Measurements from ENCODE around the gene LEMD1.

LEMD1 gene

GRCh38 chr1:205451202-205451601 is 29.3 kb upstream of the LEMD1 start:
- ATAC-seq (no peak), DNase-seq (no peak)
- Mint-ChIP-seq H3K4me1 (peaks cover 10% of the 10 kb centered on the region), H3K36me3 (ENCODE audit: low read depth) (no peaks in the 10 kb centered on the region), H3K4me3 (no peak overlapping the region), H3K27ac (no peak overlapping the region), H3K27me3 (peaks cover 47% of the 10 kb centered on the region), H3K9me3 (no peaks in the 10 kb centered on the region)

GRCh38 chr1:205450448-205450847 is 28.6 kb upstream of the LEMD1 start:
- Mint-ChIP-seq H3K27ac (no peak overlapping the region), H3K9me3 (no peaks in the 10 kb centered on the region), H3K4me1 (peaks cover 5% of the 10 kb centered on the region), H3K36me3 (ENCODE audit: low read depth) (no peaks in the 10 kb centered on the region), H3K27me3 (peaks cover 42% of the 10 kb centered on the region), H3K4me3 (no peak overlapping the region)
- DNase-seq (no peak), ATAC-seq (no peak)

GRCh38 chr1:205449750-205450443 is 28.0 kb upstream of the LEMD1 start:
- Mint-ChIP-seq H3K27ac (peak overlapping the region; percentile 11), H3K4me3 (no peak overlapping the region), H3K27me3 (peaks cover 40% of the 10 kb centered on the region), H3K9me3 (no peaks in the 10 kb centered on the region), H3K36me3 (ENCODE audit: low read depth) (no peaks in the 10 kb centered on the region), H3K4me1 (peaks cover 5% of the 10 kb centered on the region)
- DNase-seq (peak; percentile 27), ATAC-seq (peak; percentile 66)

- peak overlapping the region; percentile 11 for H3K27ac Mint-ChIP-seq
- H3K9me3 Mint-ChIP-seq: no peaks in the 10 kb centered on the region
- DNase-seq: no peak
- peaks cover 34% of the 10 kb centered on the region for H3K27me3 Mint-ChIP-seq
- H3K36me3 Mint-ChIP-seq (ENCODE audit: low read depth): no peaks in the 10 kb centered on the region
- no peak overlapping the region for H3K4me3 Mint-ChIP-seq
- peaks cover 5% of the 10 kb centered on the region for H3K4me1 Mint-ChIP-seq
- no peak for ATAC-seq
Measured at GRCh38 chr1:205449254-205449749, 27.4 kb upstream of the LEMD1 start.

GRCh38 chr1:205448540-205449253 is 26.8 kb upstream of the LEMD1 start:
- Mint-ChIP-seq H3K27me3 (peaks cover 28% of the 10 kb centered on the region), H3K27ac (no peak overlapping the region), H3K36me3 (ENCODE audit: low read depth) (no peaks in the 10 kb centered on the region), H3K4me1 (peaks cover 5% of the 10 kb centered on the region), H3K4me3 (no peak overlapping the region), H3K9me3 (no peaks in the 10 kb centered on the region)
- no peak for DNase-seq
- no peak for ATAC-seq

GRCh38 chr1:205447457-205448341 is 25.8 kb upstream of the LEMD1 start:
- H3K9me3 Mint-ChIP-seq: no peaks in the 10 kb centered on the region
- peaks cover 19% of the 10 kb centered on the region for H3K27me3 Mint-ChIP-seq
- H3K4me1 Mint-ChIP-seq: peaks cover 5% of the 10 kb centered on the region
- no peaks in the 10 kb centered on the region for H3K36me3 Mint-ChIP-seq (ENCODE audit: low read depth)
- ATAC-seq: no peak
- DNase-seq: no peak
- no peak overlapping the region for H3K27ac Mint-ChIP-seq
- no peak overlapping the region for H3K4me3 Mint-ChIP-seq

- peaks cover 7% of the 10 kb centered on the region for H3K4me1 Mint-ChIP-seq
- no peak overlapping the region for H3K4me3 Mint-ChIP-seq
- ATAC-seq (no peak), DNase-seq (no peak)
- H3K27me3 Mint-ChIP-seq: peaks cover 13% of the 10 kb centered on the region
- H3K36me3 Mint-ChIP-seq (ENCODE audit: low read depth): no peaks in the 10 kb centered on the region
- no peaks in the 10 kb centered on the region for H3K9me3 Mint-ChIP-seq
- no peak overlapping the region for H3K27ac Mint-ChIP-seq
Measured at GRCh38 chr1:205446828-205447227, 25.0 kb upstream of the LEMD1 start.

GRCh38 chr1:205445646-205445935 is 23.7 kb upstream of the LEMD1 start:
- Mint-ChIP-seq H3K4me3 (no peak overlapping the region), H3K9me3 (no peaks in the 10 kb centered on the region), H3K4me1 (peaks cover 19% of the 10 kb centered on the region), H3K27me3 (peaks cover 2% of the 10 kb centered on the region), H3K27ac (no peak overlapping the region), H3K36me3 (ENCODE audit: low read depth) (no peaks in the 10 kb centered on the region)
- ATAC-seq (no peak), DNase-seq (no peak)

- Mint-ChIP-seq H3K27me3 (no peaks in the 10 kb centered on the region), H3K9me3 (no peaks in the 10 kb centered on the region), H3K36me3 (ENCODE audit: low read depth) (no peaks in the 10 kb centered on the region), H3K4me3 (no peak overlapping the region), H3K27ac (no peak overlapping the region), H3K4me1 (peaks cover 24% of the 10 kb centered on the region)
- DNase-seq (no peak), ATAC-seq (no peak)
Measured at GRCh38 chr1:205444931-205445645, 23.2 kb upstream of the LEMD1 start.

GRCh38 chr1:205444300-205444930 is 22.6 kb upstream of the LEMD1 start:
- Mint-ChIP-seq H3K9me3 (no peaks in the 10 kb centered on the region), H3K4me3 (no peak overlapping the region), H3K36me3 (ENCODE audit: low read depth) (no peaks in the 10 kb centered on the region), H3K27ac (no peak overlapping the region), H3K4me1 (peaks cover 25% of the 10 kb centered on the region), H3K27me3 (no peaks in the 10 kb centered on the region)
- DNase-seq (no peak), ATAC-seq (no peak)

- DNase-seq (no peak), ATAC-seq (no peak)
- Mint-ChIP-seq H3K27ac (no peak overlapping the region), H3K36me3 (ENCODE audit: low read depth) (no peaks in the 10 kb centered on the region), H3K4me3 (no peak overlapping the region), H3K9me3 (no peaks in the 10 kb centered on the region), H3K27me3 (no peaks in the 10 kb centered on the region), H3K4me1 (peaks cover 24% of the 10 kb centered on the region)
Measured at GRCh38 chr1:205443585-205444299, 21.9 kb upstream of the LEMD1 start.

GRCh38 chr1:205442051-205442725 is 20.3 kb upstream of the LEMD1 start:
- DNase-seq (no peak), ATAC-seq (no peak)
- Mint-ChIP-seq H3K27ac (no peak overlapping the region), H3K4me1 (peaks cover 24% of the 10 kb centered on the region), H3K4me3 (no peak overlapping the region), H3K36me3 (ENCODE audit: low read depth) (no peaks in the 10 kb centered on the region), H3K9me3 (no peaks in the 10 kb centered on the region), H3K27me3 (no peaks in the 10 kb centered on the region)

GRCh38 chr1:205441716-205442050 is 19.8 kb upstream of the LEMD1 start:
- no peak overlapping the region for H3K4me3 Mint-ChIP-seq
- no peaks in the 10 kb centered on the region for H3K36me3 Mint-ChIP-seq (ENCODE audit: low read depth)
- ATAC-seq (no peak), DNase-seq (no peak)
- no peaks in the 10 kb centered on the region for H3K27me3 Mint-ChIP-seq
- H3K27ac Mint-ChIP-seq: peak overlapping the region; percentile 91
- H3K4me1 Mint-ChIP-seq: peaks cover 24% of the 10 kb centered on the region
- H3K9me3 Mint-ChIP-seq: no peaks in the 10 kb centered on the region

Measured in activated naive CD8-positive, alpha-beta T cell treated with anti-CD3 and anti-CD28 coated beads, Interleukin-2, amount 50 U/mL, for 24 hours (primary cell).